HUES64 (cell line): ENCODE measurements around the gene GALK1.

ENCODE experiments used
- H3K27ac ChIP-seq: 2 replicates; pipeline ENCODE4 v1.7.0; 2013; ENCODE audit warnings: low read depth, low read length, inconsistent platforms
- H3K27me3 ChIP-seq: 2 replicates; pipeline ENCODE4 v1.6.1; 2013; ENCODE audit warnings: mild to moderate bottlenecking, low read length; ENCODE audit not compliant: insufficient read depth
- H3K36me3 ChIP-seq: 2 replicates; pipeline ENCODE4 v1.6.1; 2013; ENCODE audit warnings: mild to moderate bottlenecking, low read length; ENCODE audit not compliant: insufficient read depth
- H3K4me1 ChIP-seq: 2 replicates; pipeline ENCODE4 v1.6.1; 2013; ENCODE audit warnings: mild to moderate bottlenecking, low read length, moderate library complexity; ENCODE audit not compliant: insufficient read depth
- H3K4me3 ChIP-seq: 2 replicates; pipeline ENCODE4 v1.5.1; 2013; ENCODE audit warnings: mild to moderate bottlenecking, low read length, moderate library complexity
- H3K9ac ChIP-seq: 2 replicates; pipeline ENCODE4 v1.6.1; 2013; ENCODE audit warnings: mild to moderate bottlenecking, low read depth, low read length
- H3K9me3 ChIP-seq: 2 replicates; pipeline ENCODE4 v1.6.1; 2013; ENCODE audit warnings: low read depth, low read length; ENCODE audit not compliant: insufficient read depth
- WGBS: fragments of 150-250, 120-280 bp; methylation state at CpG from one replicate; pipeline ENCODE4 v1.1.7; 2013; ENCODE audit warnings: missing lambda C conversion rate; 5-methylcytosine and 5-hydroxymethylcytosine counted together

GALK1 gene

GRCh38 chr17:75752802-75753513 is 12.0 kb downstream of the GALK1 start:
- H3K9ac ChIP-seq = peak overlapping the region; percentile 59; the same call in 1 of the 2 replicates
- 80% methylated on average over 19 of the region's 19 CpGs for WGBS
- H3K4me3 ChIP-seq = peak overlapping the region; percentile 47
- H3K36me3 ChIP-seq = no peaks in the 10 kb centered on the region
- H3K27me3 ChIP-seq = 0 out of 2 replicates have a peak, but pooled peaks cover 2% of the 10 kb centered on the region
- no peaks in the 10 kb centered on the region for H3K9me3 ChIP-seq
- H3K27ac ChIP-seq = no peak overlapping the region
- no peaks in the 10 kb centered on the region; the same call in 1 of the 2 replicates for H3K4me1 ChIP-seq

- 0 out of 2 replicates have a peak, but pooled peaks cover 2% of the 10 kb centered on the region for H3K27me3 ChIP-seq
- 94% methylated on average over 10 of the region's 10 CpGs for WGBS
- no peaks in the 10 kb centered on the region for H3K36me3 ChIP-seq
These were observed 12.6 kb downstream of the GALK1 start for GRCh38 chr17:75752405-75752709.

GRCh38 chr17:75751676-75752404 is 13.2 kb downstream of the GALK1 start:
- no peaks in the 10 kb centered on the region; the same call in 1 of the 2 replicates for H3K4me1 ChIP-seq
- no peak overlapping the region for H3K4me3 ChIP-seq
- no peak overlapping the region for H3K27ac ChIP-seq
- 0 out of 2 replicates have a peak, but pooled peaks cover 2% of the 10 kb centered on the region for H3K27me3 ChIP-seq
- no peaks in the 10 kb centered on the region for H3K9me3 ChIP-seq
- H3K9ac ChIP-seq = no peak overlapping the region
- 85% methylated on average over 22 of the region's 24 CpGs for WGBS
- H3K36me3 ChIP-seq = no peaks in the 10 kb centered on the region

More at GRCh38 chr17:75752405-75752709, 12.6 kb downstream of the GALK1 start:
- Histone ChIP-seq H3K4me3 (no peak overlapping the region), H3K4me1 (no peaks in the 10 kb centered on the region; the same call in 1 of the 2 replicates), H3K27ac (no peak overlapping the region), H3K9ac (no peak overlapping the region), H3K9me3 (no peaks in the 10 kb centered on the region)

GRCh38 chr17:75750661-75751423 is 14.2 kb downstream of the GALK1 start:
- no peaks in the 10 kb centered on the region for H3K36me3 ChIP-seq
- H3K9ac ChIP-seq = no peak overlapping the region
- no peak overlapping the region for H3K4me3 ChIP-seq
- WGBS = 86% methylated on average over 23 of the region's 23 CpGs
- H3K4me1 ChIP-seq = no peaks in the 10 kb centered on the region; the same call in 1 of the 2 replicates
- H3K9me3 ChIP-seq = no peaks in the 10 kb centered on the region
- H3K27me3 ChIP-seq = 0 out of 2 replicates have a peak, but pooled peaks cover 2% of the 10 kb centered on the region
- no peak overlapping the region for H3K27ac ChIP-seq

GRCh38 chr17:75749545-75750389 is 15.2 kb downstream of the GALK1 start:
- Histone ChIP-seq H3K9ac (no peak overlapping the region), H3K36me3 (no peaks in the 10 kb centered on the region), H3K4me3 (no peak overlapping the region), H3K27ac (no peak overlapping the region), H3K4me1 (no peaks in the 10 kb centered on the region; the same call in 1 of the 2 replicates), H3K9me3 (no peaks in the 10 kb centered on the region), H3K27me3 (0 out of 2 replicates have a peak, but pooled peaks cover 2% of the 10 kb centered on the region)
- 23% methylated on average over 20 of the region's 20 CpGs for WGBS

- Histone ChIP-seq H3K9me3 (no peaks in the 10 kb centered on the region), H3K36me3 (no peaks in the 10 kb centered on the region), H3K9ac (no peak overlapping the region), H3K4me1 (no peaks in the 10 kb centered on the region), H3K4me3 (no peak overlapping the region), H3K27ac (no peak overlapping the region), H3K27me3 (no peaks in the 10 kb centered on the region)
- WGBS = 91% methylated on average over 9 of the region's 9 CpGs
These were observed 16.3 kb downstream of the GALK1 start for GRCh38 chr17:75748706-75749105.

GRCh38 chr17:75743625-75744206 is 21.3 kb downstream of the GALK1 start:
- no peak overlapping the region for H3K4me3 ChIP-seq
- no peak overlapping the region for H3K9ac ChIP-seq
- no peaks in the 10 kb centered on the region for H3K36me3 ChIP-seq
- no peak overlapping the region for H3K27ac ChIP-seq
- WGBS = 94% methylated on average over 25 of the region's 25 CpGs
- no peaks in the 10 kb centered on the region for H3K27me3 ChIP-seq
- H3K4me1 ChIP-seq = no peaks in the 10 kb centered on the region
- no peaks in the 10 kb centered on the region for H3K9me3 ChIP-seq

- no peak overlapping the region for H3K4me3 ChIP-seq
- no peaks in the 10 kb centered on the region for H3K9me3 ChIP-seq
- WGBS = 93% methylated on average over 25 of the region's 25 CpGs
- H3K9ac ChIP-seq = no peak overlapping the region
- H3K36me3 ChIP-seq = no peaks in the 10 kb centered on the region
- H3K27me3 ChIP-seq = no peaks in the 10 kb centered on the region
- no peaks in the 10 kb centered on the region for H3K4me1 ChIP-seq
- no peak overlapping the region for H3K27ac ChIP-seq
These were observed 22.7 kb downstream of the GALK1 start for GRCh38 chr17:75742337-75742736.

GRCh38 chr17:75740631-75741077 is 24.3 kb downstream of the GALK1 start:
- Histone ChIP-seq H3K4me3 (no peak overlapping the region), H3K9ac (no peak overlapping the region), H3K27ac (no peak overlapping the region), H3K4me1 (no peaks in the 10 kb centered on the region), H3K27me3 (no peaks in the 10 kb centered on the region), H3K36me3 (no peaks in the 10 kb centered on the region), H3K9me3 (no peaks in the 10 kb centered on the region)
- WGBS = 87% methylated on average over 17 of the region's 17 CpGs

- 93% methylated on average over 17 of the region's 17 CpGs for WGBS
- Histone ChIP-seq H3K27me3 (no peaks in the 10 kb centered on the region), H3K4me3 (no peak overlapping the region), H3K9ac (no peak overlapping the region), H3K36me3 (no peaks in the 10 kb centered on the region), H3K9me3 (no peaks in the 10 kb centered on the region), H3K4me1 (no peaks in the 10 kb centered on the region), H3K27ac (no peak overlapping the region)
These were observed 24.8 kb downstream of the GALK1 start for GRCh38 chr17:75740215-75740614.
